GM10847 (cell line): ENCODE results near the gene SPINK5.

Experiments
- POLR2A ChIP-seq: IDR thresholded peaks from 2 replicates; pipeline ENCODE4 v1.6.1; 2011; ENCODE audit not compliant: insufficient read length; ENCODE audit errors: extremely low read depth

Gene SPINK5

DNA sequence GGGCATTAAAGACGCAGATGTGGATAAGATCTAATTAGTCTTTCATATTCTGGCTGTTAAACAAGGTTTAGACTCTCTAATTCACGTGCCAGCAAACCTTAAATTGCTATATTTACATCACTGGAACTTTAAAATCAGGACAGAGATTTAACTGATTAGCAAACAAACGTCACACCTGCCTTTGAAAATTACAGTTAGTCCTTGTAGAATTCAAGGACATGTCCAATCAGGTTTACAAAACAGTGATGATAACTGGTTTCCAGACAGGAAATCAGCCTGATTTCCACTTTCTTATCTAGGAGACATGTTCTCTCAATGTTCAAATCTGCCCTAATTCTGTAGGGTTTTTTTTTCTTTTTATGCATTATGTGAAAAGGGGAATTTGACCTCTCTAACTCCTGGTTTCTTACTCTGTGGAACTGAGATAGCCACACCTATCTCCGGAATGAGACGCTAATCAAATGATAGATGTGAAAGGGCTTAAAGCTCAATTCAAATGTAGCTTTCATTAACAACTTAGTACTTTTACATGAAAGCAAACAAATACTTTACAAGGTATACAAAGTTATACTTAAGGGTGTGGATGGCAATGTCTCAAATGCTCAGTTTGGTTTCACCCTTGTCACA lies 26.5 kb downstream of the SPINK5 start:
- TF ChIP-seq POLR2A = no peak

GRCh38 chr5:148090773-148091250 lies 27.0 kb downstream of the SPINK5 start:
- no peak for TF ChIP-seq POLR2A

- TF ChIP-seq POLR2A = no peak
Observed at GRCh38 chr5:148091991-148092964, 28.5 kb downstream of the SPINK5 start.

GRCh38 chr5:148094336-148094735 lies 30.6 kb downstream of the SPINK5 start:
- TF ChIP-seq POLR2A = no peak

- TF ChIP-seq POLR2A = no peak
Observed at GRCh38 chr5:148104226-148104625, 40.4 kb downstream of the SPINK5 start.

GRCh38 chr5:148107608-148108007 lies 43.8 kb downstream of the SPINK5 start:
- TF ChIP-seq POLR2A = no peak

GRCh38 chr5:148113243-148113642 lies 49.5 kb downstream of the SPINK5 start:
- TF ChIP-seq POLR2A = no peak

DNA sequence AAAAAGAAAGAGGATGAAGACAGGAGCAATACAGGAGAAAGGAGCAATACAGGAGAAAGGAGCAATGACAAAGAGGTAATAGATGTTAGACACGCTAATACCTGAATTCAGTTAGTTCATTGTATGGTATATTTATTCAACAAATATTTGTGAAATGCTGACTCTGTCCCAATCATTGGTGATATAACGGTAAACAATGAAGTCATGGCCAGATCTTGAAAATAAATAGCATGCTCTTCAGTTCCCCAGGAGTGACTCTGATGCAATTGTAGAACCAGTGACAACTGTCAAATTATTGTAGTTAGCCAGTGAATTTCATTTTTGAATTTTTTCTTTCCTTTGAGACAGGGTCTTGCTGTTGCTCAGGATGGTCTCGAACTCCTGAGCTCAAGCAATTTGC lies 56.5 kb downstream of the SPINK5 start:
- no peak for TF ChIP-seq POLR2A

GRCh38 chr5:148125641-148126040 lies 61.9 kb downstream of the SPINK5 start:
- TF ChIP-seq POLR2A = no peak

DNA sequence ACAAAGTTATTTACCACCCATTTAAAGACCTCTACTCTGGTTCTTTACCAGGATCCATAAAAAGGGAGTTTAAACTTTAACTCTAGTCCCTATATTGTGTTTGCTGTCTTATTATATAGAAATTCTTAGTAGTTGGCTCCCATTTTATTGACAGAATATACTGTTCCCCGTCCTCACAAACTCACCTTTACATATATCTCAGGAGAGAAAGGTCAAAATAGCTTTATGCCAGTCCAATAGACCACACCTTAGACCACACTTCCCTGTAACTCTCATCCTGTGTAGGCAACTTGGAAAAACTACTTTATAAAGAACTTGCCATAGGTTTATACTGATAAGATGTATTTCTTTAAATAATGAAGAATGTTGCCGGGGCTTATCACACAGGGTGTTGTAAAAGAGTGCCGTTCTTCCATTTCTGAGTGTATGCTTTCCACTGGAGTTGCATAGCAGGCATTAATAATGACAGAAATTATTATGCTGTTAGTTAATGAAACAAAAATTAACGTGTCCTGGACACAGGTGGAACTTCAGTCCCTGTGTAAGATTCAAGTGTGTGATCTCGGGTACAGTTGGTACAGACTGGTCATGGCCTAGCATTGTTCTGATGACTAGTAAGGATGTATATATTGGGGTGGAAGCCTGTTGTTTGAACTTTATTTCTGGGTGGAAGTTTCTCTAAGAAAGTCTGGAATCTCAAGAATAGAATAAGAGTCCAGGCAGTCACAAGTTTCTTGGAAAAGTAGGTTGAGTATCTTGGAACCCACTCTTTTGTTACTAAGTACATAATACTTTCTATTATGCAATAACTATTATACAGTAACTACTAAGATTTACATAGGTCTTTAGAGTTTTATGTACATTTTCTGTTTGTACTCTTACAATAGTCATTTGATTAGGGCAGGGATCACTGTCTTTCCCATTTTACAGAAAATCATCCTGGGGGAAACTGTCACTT lies 71.6 kb downstream of the SPINK5 start:
- TF ChIP-seq POLR2A = no peak

DNA sequence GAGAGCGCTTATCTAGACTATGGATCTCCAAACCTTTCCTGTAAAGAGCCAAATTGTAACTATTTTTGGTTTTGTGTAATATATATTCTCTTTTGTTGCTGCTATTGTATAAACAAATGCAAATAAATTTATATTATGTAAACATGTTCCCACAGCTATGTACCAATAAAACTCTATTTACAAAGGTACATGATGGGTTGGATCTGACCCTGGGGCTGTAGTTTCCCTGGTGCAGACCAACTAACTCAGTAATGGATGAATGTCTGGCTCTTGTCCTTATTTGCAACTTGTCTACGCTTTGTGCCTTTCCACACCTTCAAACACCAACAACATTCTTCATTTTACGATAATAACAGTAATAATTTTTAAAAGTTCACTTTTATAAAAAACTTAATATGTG lies 77.1 kb downstream of the SPINK5 start:
- no peak for TF ChIP-seq POLR2A

- TF ChIP-seq POLR2A = no peak
Observed at GRCh38 chr5:148141645-148142044, 77.9 kb downstream of the SPINK5 start.

DNA sequence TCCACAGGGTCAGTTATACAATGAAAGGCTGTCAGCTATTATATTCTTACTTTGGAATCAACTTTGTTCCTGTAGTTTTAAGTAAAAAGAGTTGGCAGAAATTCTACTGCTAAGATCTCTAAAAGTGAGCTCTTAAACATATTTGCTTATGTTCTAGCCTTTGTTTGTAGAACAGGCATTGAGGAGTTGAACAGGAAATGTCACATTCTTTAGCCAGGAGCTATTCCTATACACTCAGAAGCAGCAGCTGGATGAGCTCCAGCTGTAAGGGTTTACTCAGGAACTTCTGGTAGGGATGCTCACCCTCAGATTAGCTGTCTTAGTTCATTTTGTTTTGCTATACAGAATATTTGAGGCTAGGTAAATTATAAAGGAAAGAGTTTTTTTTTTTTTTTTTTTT lies 82.1 kb downstream of the SPINK5 start:
- no peak for TF ChIP-seq POLR2A

DNA sequence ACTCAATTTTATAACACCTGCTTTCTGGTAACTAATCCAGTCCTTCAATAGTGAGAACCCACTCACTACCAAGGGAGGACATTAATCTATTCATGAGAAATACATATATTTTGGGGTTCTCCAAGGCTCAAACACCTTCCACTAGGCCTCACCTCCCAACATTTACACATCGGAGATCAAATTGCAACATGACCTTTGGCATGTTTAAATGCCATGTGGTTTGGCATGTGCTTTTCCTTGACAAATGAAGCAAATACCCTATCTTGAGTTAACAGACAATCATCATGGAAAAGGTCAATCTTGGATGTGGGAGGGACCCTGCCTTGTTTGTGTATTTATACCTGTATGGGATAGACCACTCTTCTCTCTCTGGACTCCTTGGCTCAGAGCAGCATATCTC lies 82.7 kb downstream of the SPINK5 start:
- no peak for TF ChIP-seq POLR2A

DNA sequence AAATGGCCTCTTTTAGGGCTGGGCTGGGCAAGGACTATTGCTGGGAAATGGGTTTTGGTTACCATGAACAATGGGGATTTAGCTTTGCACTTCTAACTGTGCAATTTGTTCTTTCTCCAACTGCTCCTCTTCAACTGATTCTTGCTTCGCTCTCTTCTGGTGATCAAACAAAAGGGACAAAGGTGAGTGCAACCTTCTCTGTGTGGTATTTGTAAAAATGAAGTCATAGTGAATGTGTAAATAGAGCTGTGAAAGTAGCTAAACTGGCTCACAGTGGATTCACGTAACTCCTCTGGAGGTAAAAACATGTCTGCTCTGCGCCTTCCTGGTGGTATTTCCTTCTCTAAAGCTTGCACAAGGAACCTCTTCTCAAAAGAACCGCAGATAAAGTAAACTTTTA lies 83.6 kb downstream of the SPINK5 start:
- TF ChIP-seq POLR2A = no peak
